Testis (tissue), 2 donors: Measurements from ENCODE around the gene ALDH1L1.

ENCODE experiments used
- POLR2A ChIP-seq: fragments of 450-650 bp; IDR thresholded peaks from one replicate; pipeline ENCODE4 v1.6.1; 2017; ENCODE audit warnings: antibody characterized with exemption, mild to moderate bottlenecking, moderate library complexity
- TF ChIP-seq, protein P1 (sequence below), 3 experiments: fragments of 450-650 bp in 2 of 3; fragments of 200-600 bp in 1 of 3; sonication (generic) in 1 of 3; IDR thresholded peaks; one replicate each; pipeline ENCODE4 v1.5.1; 2016 to 2019; ENCODE audit warnings: antibody characterized with exemption in 3 of 3, mild to moderate bottlenecking in 2 of 3, moderate library complexity in 1 of 3

DNA sequence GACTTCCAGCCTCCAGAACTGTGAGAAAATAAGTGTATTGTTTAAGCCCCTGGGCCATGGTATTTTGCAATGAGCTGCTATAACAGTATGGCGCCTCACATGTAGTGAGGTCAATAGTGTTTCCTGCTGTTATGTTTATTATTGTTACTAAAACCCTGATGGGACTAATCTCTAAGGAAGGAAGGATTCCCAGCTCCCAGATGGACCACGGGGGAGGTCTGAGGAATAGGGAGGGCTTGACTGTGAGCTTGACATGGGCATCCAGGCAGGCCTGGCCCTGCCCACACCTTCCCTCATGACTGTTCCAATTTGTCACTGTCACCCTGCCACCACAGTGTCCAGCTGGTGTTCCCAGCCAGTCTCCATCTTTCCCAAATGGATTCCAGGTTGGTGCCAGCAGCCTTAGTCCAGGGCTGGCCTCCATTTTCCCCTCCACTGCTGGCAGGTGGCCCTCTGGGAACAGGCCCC, 82.0 kb downstream of the ALDH1L1 start:
- TF ChIP-seq, protein P1, sequence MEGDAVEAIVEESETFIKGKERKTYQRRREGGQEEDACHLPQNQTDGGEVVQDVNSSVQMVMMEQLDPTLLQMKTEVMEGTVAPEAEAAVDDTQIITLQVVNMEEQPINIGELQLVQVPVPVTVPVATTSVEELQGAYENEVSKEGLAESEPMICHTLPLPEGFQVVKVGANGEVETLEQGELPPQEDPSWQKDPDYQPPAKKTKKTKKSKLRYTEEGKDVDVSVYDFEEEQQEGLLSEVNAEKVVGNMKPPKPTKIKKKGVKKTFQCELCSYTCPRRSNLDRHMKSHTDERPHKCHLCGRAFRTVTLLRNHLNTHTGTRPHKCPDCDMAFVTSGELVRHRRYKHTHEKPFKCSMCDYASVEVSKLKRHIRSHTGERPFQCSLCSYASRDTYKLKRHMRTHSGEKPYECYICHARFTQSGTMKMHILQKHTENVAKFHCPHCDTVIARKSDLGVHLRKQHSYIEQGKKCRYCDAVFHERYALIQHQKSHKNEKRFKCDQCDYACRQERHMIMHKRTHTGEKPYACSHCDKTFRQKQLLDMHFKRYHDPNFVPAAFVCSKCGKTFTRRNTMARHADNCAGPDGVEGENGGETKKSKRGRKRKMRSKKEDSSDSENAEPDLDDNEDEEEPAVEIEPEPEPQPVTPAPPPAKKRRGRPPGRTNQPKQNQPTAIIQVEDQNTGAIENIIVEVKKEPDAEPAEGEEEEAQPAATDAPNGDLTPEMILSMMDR (IDR thresholded peaks at IDR 0.05) = no peak
- no peak for TF ChIP-seq POLR2A
